ENCODE data around the gene TOP3A. TPM values are rescaled to one million over a fixed set of nuclear protein-coding genes. Genes with fewer than 3 reads are reported as not detected.
A peak's percentile ranks its signal among the peaks of the same experiment; 100 is the strongest.

TOP3A gene
- total and polyA plus RNA-seq, 2 of the 4 experiments (the other 2 are of a cell fraction) = 13.4 to 21.3 TPM

DNA sequence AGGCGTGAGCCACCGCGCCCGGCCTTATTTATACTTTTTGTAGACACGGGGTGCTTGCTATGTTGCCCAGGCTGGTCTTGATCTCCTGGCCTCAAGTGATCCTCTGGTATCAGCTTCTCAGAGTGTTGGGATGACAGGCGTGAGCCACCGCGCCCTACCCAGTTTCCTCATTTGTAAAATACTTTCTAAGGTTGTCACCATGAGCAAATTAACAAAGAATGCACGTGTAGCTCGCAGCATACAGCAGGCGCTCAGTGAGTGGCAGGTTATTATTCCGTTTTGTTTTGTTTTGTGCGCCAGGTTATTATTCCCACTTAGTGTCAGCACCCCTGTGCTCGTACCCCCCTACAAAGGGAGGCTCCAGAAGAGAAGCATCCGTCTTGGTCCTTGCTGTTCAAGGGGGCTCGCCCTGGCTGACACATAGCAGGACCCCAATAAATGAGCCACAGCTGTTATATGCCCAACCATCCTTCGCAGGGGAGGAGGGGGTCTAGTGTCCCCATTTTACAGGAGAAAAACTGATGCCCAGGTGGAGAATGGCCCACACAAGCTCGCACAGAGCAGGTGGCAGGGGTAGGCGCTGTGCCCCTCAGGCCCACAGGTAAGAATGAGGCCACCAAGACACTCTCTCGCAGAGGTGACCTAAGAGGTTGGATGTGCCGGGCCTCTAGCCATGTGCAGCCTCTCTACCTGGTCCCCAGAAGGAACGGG lies 55.0 kb downstream of the TOP3A start:
- BruUV-seq (replicated peaks) = no TSS peak
- Histone ChIP-seq H4K20me1 (ENCODE audit: insufficient read depth, low read length) (peaks cover 25% of the 10 kb centered on the region), H3K9ac (ENCODE audit: low read depth, low read length) (no peak overlapping the region), H3K18ac (ENCODE audit: low read depth, low read length) (no peak overlapping the region), H2BK15ac (ENCODE audit: low read depth, low read length) (no peak overlapping the region), H2BK5ac (ENCODE audit: low read depth, low read length, poor library complexity, severe bottlenecking) (peak overlapping the region; percentile 66), H2AFZ (replicated peaks; ENCODE audit: low read length, poor library complexity) (peak overlapping the region; percentile 95), H4K5ac (ENCODE audit: low read depth, low read length) (peak overlapping the region; percentile 72; the same call in 1 of the 2 replicates), H3K23ac (ENCODE audit: low read depth, low read length) (no peak overlapping the region), H3K27ac (ENCODE audit: insufficient read depth, low read length) (peak overlapping the region; percentile 36; the same call in 1 of the 2 replicates), H2BK20ac (ENCODE audit: low read depth, low read length) (no peak overlapping the region), H3K79me1 (ENCODE audit: low read depth in 1 of 2, low read length in 2 of 2) (peaks cover 27 to 79% of the 10 kb centered on the region in 2 experiments), H4K91ac (ENCODE audit: insufficient read depth, low read depth, low read length) (peak overlapping the region; percentile 56), H3K4me3 (ENCODE audit: insufficient read depth, low read depth, low read length) (peak overlapping the region; percentile 30; the same call in 1 of the 2 replicates), H3K9me3 (ENCODE audit: control insufficient read depth, insufficient read depth, low read length) (no peaks in the 10 kb centered on the region), H3K27me3 (ENCODE audit: control insufficient read depth, insufficient read depth, low read length) (no peaks in the 10 kb centered on the region), H2BK120ac (ENCODE audit: low read depth, low read length) (peak overlapping the region; percentile 44; the same call in 1 of the 2 replicates), H2AK9ac (replicated peaks; ENCODE audit: low read depth, low read length, poor library complexity) (peak overlapping the region; percentile 80), H3K4ac (ENCODE audit: low read depth, low read length) (peak overlapping the region; percentile 65; the same call in 1 of the 2 replicates), H3K4me1 (ENCODE audit: control insufficient read depth, insufficient read depth, low read length) (peaks cover 18% of the 10 kb centered on the region), H3K14ac (replicated peaks; ENCODE audit: low read depth, low read length) (no peak overlapping the region), H4K8ac (ENCODE audit: low read depth in 2 of 2, low read length in 2 of 2) (peak overlapping the region; percentile 24 to 91; a peak in 2 of 4 replicates), H3K4me2 (ENCODE audit: low read depth, low read length) (peak overlapping the region; percentile 91), H2AK5ac (ENCODE audit: low read depth, low read length) (peak overlapping the region; percentile 85), H3K36me3 (ENCODE audit: control insufficient read depth, insufficient read depth, low read length) (peaks cover 34% of the 10 kb centered on the region), H3K9me1 (ENCODE audit: insufficient read depth, low read length) (peaks cover 12% of the 10 kb centered on the region; the same call in 1 of the 2 replicates), H3K56ac (ENCODE audit: extremely low read depth, insufficient read depth, low read length) (no peak overlapping the region)
- TF ChIP-seq MAFK (IDR thresholded peaks at IDR 0.05; ENCODE audit: low read depth, low read length) = no peak
- TF ChIP-seq MAZ (IDR thresholded peaks at IDR 0.05; ENCODE audit: borderline replicate concordance, low read depth, low read length) = no peak
- no peak for TF ChIP-seq RAD21 (IDR thresholded peaks at IDR 0.05; ENCODE audit: low read length)
- TF ChIP-seq, protein P1, sequence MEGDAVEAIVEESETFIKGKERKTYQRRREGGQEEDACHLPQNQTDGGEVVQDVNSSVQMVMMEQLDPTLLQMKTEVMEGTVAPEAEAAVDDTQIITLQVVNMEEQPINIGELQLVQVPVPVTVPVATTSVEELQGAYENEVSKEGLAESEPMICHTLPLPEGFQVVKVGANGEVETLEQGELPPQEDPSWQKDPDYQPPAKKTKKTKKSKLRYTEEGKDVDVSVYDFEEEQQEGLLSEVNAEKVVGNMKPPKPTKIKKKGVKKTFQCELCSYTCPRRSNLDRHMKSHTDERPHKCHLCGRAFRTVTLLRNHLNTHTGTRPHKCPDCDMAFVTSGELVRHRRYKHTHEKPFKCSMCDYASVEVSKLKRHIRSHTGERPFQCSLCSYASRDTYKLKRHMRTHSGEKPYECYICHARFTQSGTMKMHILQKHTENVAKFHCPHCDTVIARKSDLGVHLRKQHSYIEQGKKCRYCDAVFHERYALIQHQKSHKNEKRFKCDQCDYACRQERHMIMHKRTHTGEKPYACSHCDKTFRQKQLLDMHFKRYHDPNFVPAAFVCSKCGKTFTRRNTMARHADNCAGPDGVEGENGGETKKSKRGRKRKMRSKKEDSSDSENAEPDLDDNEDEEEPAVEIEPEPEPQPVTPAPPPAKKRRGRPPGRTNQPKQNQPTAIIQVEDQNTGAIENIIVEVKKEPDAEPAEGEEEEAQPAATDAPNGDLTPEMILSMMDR (conservative IDR thresholded peaks at IDR 0.05; ENCODE audit: low read depth, low read length) = no peak
- TF ChIP-seq MXI1 (IDR thresholded peaks at IDR 0.05; ENCODE audit: borderline replicate concordance, low read depth, low read length) = no peak
- TF ChIP-seq NFE2L2 (IDR thresholded peaks at IDR 0.05; ENCODE audit: low read depth, low read length) = no peak
- no peak for TF ChIP-seq CEBPB (IDR thresholded peaks at IDR 0.05; ENCODE audit: low read depth, low read length)
- no peak for TF ChIP-seq RCOR1 (IDR thresholded peaks at IDR 0.05; ENCODE audit: insufficient replicate concordance, low read length)
- no peak for TF ChIP-seq FOS (IDR thresholded peaks at IDR 0.05; ENCODE audit: low read depth, low read length)
- TF ChIP-seq, protein P2, sequence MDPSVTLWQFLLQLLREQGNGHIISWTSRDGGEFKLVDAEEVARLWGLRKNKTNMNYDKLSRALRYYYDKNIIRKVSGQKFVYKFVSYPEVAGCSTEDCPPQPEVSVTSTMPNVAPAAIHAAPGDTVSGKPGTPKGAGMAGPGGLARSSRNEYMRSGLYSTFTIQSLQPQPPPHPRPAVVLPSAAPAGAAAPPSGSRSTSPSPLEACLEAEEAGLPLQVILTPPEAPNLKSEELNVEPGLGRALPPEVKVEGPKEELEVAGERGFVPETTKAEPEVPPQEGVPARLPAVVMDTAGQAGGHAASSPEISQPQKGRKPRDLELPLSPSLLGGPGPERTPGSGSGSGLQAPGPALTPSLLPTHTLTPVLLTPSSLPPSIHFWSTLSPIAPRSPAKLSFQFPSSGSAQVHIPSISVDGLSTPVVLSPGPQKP (IDR thresholded peaks at IDR 0.05; ENCODE audit: borderline replicate concordance, low read depth, low read length) = no peak
- TF ChIP-seq RFX5 (IDR thresholded peaks at IDR 0.05; ENCODE audit: low read depth, low read length) = no peak
- TF ChIP-seq BHLHE40 (IDR thresholded peaks at IDR 0.05; ENCODE audit: low read depth, low read length) = no peak; the same call in 1 of the 2 replicates
- no peak for ATAC-seq (ENCODE audit: low read depth)
- peak; percentile 20 for DNase-seq
- intact Hi-C loops (cut with micrococcal nuclease) = loop anchor here (2.0 kb wide), 1 partner anchor 35 kb away; the partner anchor contains the start of gene LLGL1
- 56% methylated on average over 11 of the region's 22 CpGs; no CpG with 5 or more reads in 1 of the 2 experiments for WGBS, 2 experiments (ENCODE audit: extremely low coverage in 2 of 2, insufficient read length in 1 of 2)
- ChIA-PET POLR2A (ENCODE audit: unreplicated experiment) (no interaction called here), CTCF (interaction anchor here (0.6 kb wide), 1 partner anchor 9 kb away, joined by 7 read pairs; no protein-coding TSS in a partner anchor)
- dilution Hi-C loops (cut with HindIII; ENCODE audit: low sequenced_read_pairs, unreplicated experiment) = no loop called here
- in situ Hi-C loops (cut with MboI; ENCODE audit: low sequenced_read_pairs) = no loop called here

All from IMR-90 (cell line).